ENCODE results near the gene ZBTB20.

Gene ZBTB20

GRCh38 chr3:114775395-114775794 is 371.7 kb downstream of the ZBTB20 start:
- DNase-seq (ENCODE audit: extremely low read depth, low read depth): peak; percentile 61
- TF ChIP-seq, protein P1, sequence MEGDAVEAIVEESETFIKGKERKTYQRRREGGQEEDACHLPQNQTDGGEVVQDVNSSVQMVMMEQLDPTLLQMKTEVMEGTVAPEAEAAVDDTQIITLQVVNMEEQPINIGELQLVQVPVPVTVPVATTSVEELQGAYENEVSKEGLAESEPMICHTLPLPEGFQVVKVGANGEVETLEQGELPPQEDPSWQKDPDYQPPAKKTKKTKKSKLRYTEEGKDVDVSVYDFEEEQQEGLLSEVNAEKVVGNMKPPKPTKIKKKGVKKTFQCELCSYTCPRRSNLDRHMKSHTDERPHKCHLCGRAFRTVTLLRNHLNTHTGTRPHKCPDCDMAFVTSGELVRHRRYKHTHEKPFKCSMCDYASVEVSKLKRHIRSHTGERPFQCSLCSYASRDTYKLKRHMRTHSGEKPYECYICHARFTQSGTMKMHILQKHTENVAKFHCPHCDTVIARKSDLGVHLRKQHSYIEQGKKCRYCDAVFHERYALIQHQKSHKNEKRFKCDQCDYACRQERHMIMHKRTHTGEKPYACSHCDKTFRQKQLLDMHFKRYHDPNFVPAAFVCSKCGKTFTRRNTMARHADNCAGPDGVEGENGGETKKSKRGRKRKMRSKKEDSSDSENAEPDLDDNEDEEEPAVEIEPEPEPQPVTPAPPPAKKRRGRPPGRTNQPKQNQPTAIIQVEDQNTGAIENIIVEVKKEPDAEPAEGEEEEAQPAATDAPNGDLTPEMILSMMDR (IDR thresholded peaks at IDR 0.05; ENCODE audit: low read depth, low read length, missing control alignments): no peak

GRCh38 chr3:114770874-114771273 is 376.2 kb downstream of the ZBTB20 start:
- TF ChIP-seq, protein P1 (IDR thresholded peaks at IDR 0.05; ENCODE audit: low read depth, low read length, missing control alignments): no peak
- no peak overlapping the region for H3K4me3 ChIP-seq (replicated peaks; ENCODE audit: low read depth, low read length)
- DNase-seq (ENCODE audit: extremely low read depth, low read depth): no peak

More at GRCh38 chr3:114775395-114775794, 371.7 kb downstream of the ZBTB20 start:
- H3K4me3 ChIP-seq (replicated peaks; ENCODE audit: low read depth, low read length): no peak overlapping the region

DNA sequence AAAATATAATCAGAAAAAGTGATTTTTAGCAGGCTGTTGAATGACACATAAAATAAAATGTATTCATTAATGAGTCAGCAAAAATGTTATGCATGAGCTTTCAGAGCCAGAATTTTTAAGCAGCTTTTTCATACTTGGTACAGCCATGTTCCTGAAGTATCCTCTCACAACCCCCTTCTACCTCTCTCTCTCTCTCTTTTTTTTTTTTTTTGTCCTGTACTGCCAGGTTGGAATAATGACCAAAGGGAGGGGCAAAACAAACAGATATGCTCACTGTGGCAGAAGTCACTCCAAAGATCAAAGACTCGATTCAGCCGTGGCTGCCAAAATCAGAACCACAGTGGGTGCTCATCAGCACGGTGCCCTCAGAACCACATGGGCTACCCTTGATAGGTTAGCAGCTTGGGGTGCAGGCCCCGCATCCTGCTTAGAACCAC is 383.0 kb downstream of the ZBTB20 start:
- H3K4me3 ChIP-seq (replicated peaks; ENCODE audit: low read depth, low read length): no peak overlapping the region
- TF ChIP-seq, protein P1 (IDR thresholded peaks at IDR 0.05; ENCODE audit: low read depth, low read length, missing control alignments): no peak
- no peak for DNase-seq (ENCODE audit: extremely low read depth, low read depth)

DNA sequence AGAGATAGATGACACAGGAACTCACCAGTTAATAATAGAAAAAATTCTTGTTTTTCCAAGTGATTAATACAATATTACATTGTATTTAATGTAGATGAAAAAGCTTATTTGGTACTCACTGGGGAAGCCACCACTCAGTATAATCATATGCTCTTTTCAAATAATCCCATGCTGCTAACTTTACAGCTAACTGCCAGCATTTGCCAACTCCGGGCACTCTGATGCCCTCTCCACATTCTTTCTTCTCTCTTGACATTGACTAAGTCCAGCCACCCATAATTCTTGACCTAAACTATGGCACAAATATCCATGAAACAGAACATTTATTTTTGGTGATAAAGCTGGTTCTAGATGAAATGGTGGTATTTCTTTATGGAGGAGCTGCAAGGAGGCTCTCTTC is 384.9 kb downstream of the ZBTB20 start:
- TF ChIP-seq, protein P1 (IDR thresholded peaks at IDR 0.05; ENCODE audit: low read depth, low read length, missing control alignments): no peak
- no peak overlapping the region for H3K4me3 ChIP-seq (replicated peaks; ENCODE audit: low read depth, low read length)
- no peak for DNase-seq (ENCODE audit: extremely low read depth, low read depth)

GRCh38 chr3:114760679-114761078 is 386.4 kb downstream of the ZBTB20 start:
- TF ChIP-seq, protein P1 (IDR thresholded peaks at IDR 0.05; ENCODE audit: low read depth, low read length, missing control alignments): no peak
- DNase-seq (ENCODE audit: extremely low read depth, low read depth): no peak
- H3K4me3 ChIP-seq (replicated peaks; ENCODE audit: low read depth, low read length): no peak overlapping the region

- no peak for DNase-seq (ENCODE audit: extremely low read depth, low read depth)
- peak overlapping the region; percentile 38 for H3K4me3 ChIP-seq (replicated peaks; ENCODE audit: low read depth, low read length)
- TF ChIP-seq, protein P1 (IDR thresholded peaks at IDR 0.05; ENCODE audit: low read depth, low read length, missing control alignments): no peak
Observed at GRCh38 chr3:114758831-114759699, 388.0 kb downstream of the ZBTB20 start.

Measured in HFF-Myc (cell line).